Adrenal gland (tissue), 12 donors: ENCODE results near the gene RARB. TPM values are rescaled to one million over a fixed set of nuclear protein-coding genes. Genes with fewer than 3 reads are reported as not detected.

ENCODE experiments used
- DNase-seq, 7 donors: peaks; one replicate each; pipeline ENCODE4 v3.0.0-alpha.2; 2019 to 2020
- H3K27ac ChIP-seq, 5 donors: fragments of 200-600 bp; sonication (generic) in 4 of 5; 1 replicate in 3 of 5; 2 replicates in 2 of 5; pipeline versions ENCODE4 v1.5.1 to v1.8.0; 2016 to 2020; ENCODE audit warnings: mild to moderate bottlenecking in 1 of 5
- H3K27me3 ChIP-seq: fragments of 200-600 bp; 2 replicates; pipeline ENCODE4 v1.8.0; 2021
- H3K36me3 ChIP-seq, 2 donors: fragments of 200-600 bp; replicated peaks in 1 of 2; 1 replicate in 1 of 2; 2 replicates in 1 of 2; pipeline versions ENCODE4 v1.5.1 to v1.8.0; 2018 to 2022
- H3K4me1 ChIP-seq, 2 donors: fragments of 200-600 bp; replicated peaks in 1 of 2; 1 replicate in 1 of 2; 2 replicates in 1 of 2; pipeline versions ENCODE4 v1.5.1 to v1.8.0; 2018 to 2021
- H3K4me3 ChIP-seq, 4 donors: fragments of 200-600 bp; sonication (generic) in 3 of 4; one replicate each; pipeline ENCODE4 v1.5.1; 2016 to 2018
- H3K9me3 ChIP-seq, 3 donors: fragments of 200-600 bp; sonication (generic) in 1 of 3; replicated peaks in 1 of 3; 1 replicate in 2 of 3; 2 replicates in 1 of 3; pipeline versions ENCODE4 v1.5.1 to v1.8.0; 2016 to 2021
- POLR2A ChIP-seq, 2 donors: fragments of 450-650 bp; IDR thresholded peaks; one replicate each; pipeline ENCODE4 v1.6.1; 2017; ENCODE audit warnings: antibody characterized with exemption in 2 of 2, mild to moderate bottlenecking in 2 of 2, moderate library complexity in 1 of 2
- WGBS, 4 donors: extraction: QIAGEN DNeasy Blood & Tissue Kit in 2 of 4; methylation state at CpG; one replicate each; pipeline versions ENCODE4 v1.1.5 to v1.1.7; 2013 to 2017; 5-methylcytosine and 5-hydroxymethylcytosine counted together
- intact Hi-C, 2 donors: fragments of 100-400 bp; cut with DNase I; formaldehyde crosslinking; loops; one replicate each; pipeline versions ENCODE4 v1.14.1 to v1.15.0; 2022 to 2023
- polyA plus RNA-seq, 3 donors: library from polyadenylated mRNA; stranded (reverse); fragments of 200-250 nt in 2 of 3; fragments of 350-450 nt in 1 of 3; fragmentation: Illumina TruSeq in 1 of 3; extraction: RNeasy Lipid Tissue Mini Kit (QIAGEN cat#74804) in 1 of 3; gene quantifications; one replicate each; pipeline ENCODE4 v1.2.3, GENCODE V29; 2013 to 2014
- total RNA-seq, 9 donors: library from RNA; depleted of rRNA in 4 of 9; stranded (reverse); fragments of >200 nt in 4 of 9; fragments of 120-200 nt in 1 of 9; fragmentation: NEBNext Ultra II Directional in 1 of 9; extraction: Animal tissue kit (Norgen Biotek cat#: 25700) in 1 of 9; gene quantifications; one replicate each; pipeline versions ENCODE4 v1.1.0 to v1.2.4, GENCODE V29; 2013 to 2023
- TF ChIP-seq, protein P1 (sequence below), 6 experiments: fragments of 450-650 bp in 4 of 6; fragments of 200-600 bp in 2 of 6; sonication (generic) in 1 of 6; IDR thresholded peaks; 1 replicate in 5 of 6; 2 replicates in 1 of 6; pipeline versions ENCODE4 v1.5.1 to v1.8.0; 2016 to 2021; ENCODE audit warnings: antibody characterized with exemption in 6 of 6, mild to moderate bottlenecking in 2 of 6, moderate library complexity in 1 of 6
- donor health status: healthy with polysubstance abuse.
- donor health status: Bipolar disorder and iron deficiency.
- donor health status: DM: yes; HTN: yes; CAD: no.
- donor health status: DM: no; HTN: no; CAD: no.
- donor health status: DM: no; HTN: no; CAD: no.
- donor health status: DM: yes; HTN: yes; CAD: no.

RARB gene
- total and polyA plus RNA-seq, 12 donors = 1.7 to 23.3 (median 9.7) TPM

DNA sequence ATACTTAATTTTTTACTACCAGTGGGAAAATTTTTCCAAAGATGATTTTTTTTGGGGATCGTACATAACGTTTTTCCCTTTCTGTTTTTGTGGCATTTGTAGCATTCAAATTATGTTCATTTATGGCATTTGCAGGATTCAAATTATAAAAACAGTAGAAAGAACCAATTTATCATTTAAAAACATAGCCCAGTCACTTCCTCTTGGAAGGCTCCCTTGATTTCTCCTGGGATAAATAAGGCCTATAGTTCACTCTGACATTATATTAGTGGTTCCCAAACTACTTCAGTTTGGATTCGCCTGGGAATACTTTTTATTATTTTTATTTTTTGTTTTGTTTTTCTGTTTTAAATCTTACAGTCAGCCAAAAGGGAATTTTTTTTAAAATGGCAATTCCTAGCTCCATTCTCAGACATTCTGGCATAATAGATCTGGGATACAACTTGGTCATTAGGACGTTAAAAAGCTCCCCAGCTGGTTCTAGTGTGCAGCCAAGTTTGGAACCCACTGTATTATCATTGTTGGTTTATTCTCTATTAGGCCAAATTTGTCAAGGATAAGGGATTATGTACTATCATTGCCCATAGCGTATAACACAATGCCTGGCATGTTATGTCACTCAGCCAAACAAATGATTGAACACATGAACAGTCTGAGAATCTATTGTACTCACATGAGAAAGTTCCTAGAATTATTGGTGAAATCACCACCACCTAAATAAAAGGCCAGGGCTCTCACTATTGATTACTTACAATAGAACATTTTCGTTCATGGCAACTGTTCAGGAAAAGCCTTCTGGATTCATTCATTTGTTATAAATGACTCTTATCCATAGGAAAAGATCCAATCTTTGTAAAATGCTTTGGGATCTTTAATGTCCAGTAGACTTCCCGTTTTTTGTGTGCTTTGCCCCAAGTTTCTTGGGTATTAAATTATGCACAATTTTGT, 28.9 kb downstream of the RARB start:
- H3K27ac ChIP-seq = peak overlapping the region in 1 of 5 donors; percentile 20
- no peaks in the 10 kb centered on the region for H3K36me3 ChIP-seq
- H3K9me3 ChIP-seq = no peaks in the 10 kb centered on the region
- no peaks in the 10 kb centered on the region for H3K27me3 ChIP-seq
- TF ChIP-seq POLR2A (IDR thresholded peaks at IDR 0.05) = no peak
- TF ChIP-seq, protein P1, sequence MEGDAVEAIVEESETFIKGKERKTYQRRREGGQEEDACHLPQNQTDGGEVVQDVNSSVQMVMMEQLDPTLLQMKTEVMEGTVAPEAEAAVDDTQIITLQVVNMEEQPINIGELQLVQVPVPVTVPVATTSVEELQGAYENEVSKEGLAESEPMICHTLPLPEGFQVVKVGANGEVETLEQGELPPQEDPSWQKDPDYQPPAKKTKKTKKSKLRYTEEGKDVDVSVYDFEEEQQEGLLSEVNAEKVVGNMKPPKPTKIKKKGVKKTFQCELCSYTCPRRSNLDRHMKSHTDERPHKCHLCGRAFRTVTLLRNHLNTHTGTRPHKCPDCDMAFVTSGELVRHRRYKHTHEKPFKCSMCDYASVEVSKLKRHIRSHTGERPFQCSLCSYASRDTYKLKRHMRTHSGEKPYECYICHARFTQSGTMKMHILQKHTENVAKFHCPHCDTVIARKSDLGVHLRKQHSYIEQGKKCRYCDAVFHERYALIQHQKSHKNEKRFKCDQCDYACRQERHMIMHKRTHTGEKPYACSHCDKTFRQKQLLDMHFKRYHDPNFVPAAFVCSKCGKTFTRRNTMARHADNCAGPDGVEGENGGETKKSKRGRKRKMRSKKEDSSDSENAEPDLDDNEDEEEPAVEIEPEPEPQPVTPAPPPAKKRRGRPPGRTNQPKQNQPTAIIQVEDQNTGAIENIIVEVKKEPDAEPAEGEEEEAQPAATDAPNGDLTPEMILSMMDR (IDR thresholded peaks at IDR 0.05) = no peak
- intact Hi-C loops = no loop called here
- no peak overlapping the region for H3K4me3 ChIP-seq
- 69 to 79% (median 75%) methylated on average over 7 of the region's 7 CpGs for whole genome bisulfite sequencing, 4 donors
- H3K4me1 ChIP-seq = peaks cover 0 to 36% of the 10 kb centered on the region in 2 donors
- DNase-seq = no peak

DNA sequence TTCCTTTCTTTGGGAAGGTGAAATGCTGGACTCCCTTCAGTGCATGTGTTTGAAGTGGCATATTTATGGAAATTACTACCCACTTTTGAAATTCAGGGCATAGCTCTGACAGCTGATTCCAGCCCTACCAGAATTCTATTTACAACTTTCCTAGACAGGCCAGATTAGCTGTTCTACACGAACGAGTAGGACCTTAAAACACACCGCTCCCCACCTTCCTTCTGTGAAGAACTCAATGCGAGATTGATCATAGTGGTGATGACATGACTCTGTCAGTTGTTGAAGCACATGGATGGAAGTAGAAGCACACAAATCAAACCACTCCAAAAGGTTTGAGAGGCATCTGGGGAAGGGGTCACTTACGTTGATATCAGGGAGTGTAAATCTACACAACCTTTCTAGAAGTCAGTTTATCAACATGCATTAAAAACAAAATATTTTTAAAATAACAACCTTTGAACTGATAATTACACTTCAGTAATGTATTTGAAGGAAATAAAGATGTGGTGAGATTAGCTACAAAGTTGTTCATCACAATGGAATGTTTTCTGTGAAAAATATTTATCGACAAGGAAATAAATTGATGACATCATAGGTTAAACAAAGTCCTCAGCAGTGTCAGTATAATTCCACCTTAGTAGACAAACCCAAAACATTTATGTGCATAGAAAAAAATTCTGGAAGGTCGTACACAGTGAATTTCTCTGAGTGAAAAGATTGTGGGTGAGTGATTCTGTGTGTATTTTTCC, 29.8 kb downstream of the RARB start:
- WGBS, 4 donors = 63 to 73% (median 72%) methylated on average over 7 of the region's 7 CpGs
- no peak overlapping the region for H3K4me3 ChIP-seq
- peaks cover 0 to 36% of the 10 kb centered on the region in 2 donors for H3K4me1 ChIP-seq

DNA sequence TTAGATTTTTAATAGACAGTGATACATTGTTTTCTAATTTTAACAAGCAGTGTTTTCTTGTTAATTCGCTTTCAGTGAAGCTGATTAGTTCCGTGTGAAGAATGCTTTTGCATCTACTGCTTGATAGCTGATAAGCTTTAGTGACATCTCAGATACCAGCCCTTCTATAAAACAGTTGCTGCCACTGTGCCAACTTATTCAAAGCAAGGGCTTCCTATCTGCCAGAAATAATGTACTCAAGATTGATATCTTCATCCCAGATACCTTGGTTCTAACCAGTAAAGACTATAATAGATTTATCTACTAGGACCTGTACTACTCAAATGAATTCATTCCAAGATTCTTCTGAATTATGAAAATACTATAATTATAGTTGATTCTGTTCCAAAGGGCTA, 30.4 kb downstream of the RARB start:
- intact Hi-C loops = no loop called here
- Histone ChIP-seq H3K4me3 (no peak overlapping the region), H3K27me3 (no peaks in the 10 kb centered on the region), H3K27ac (no peak overlapping the region), H3K9me3 (no peaks in the 10 kb centered on the region), H3K4me1 (peaks cover 0 to 36% of the 10 kb centered on the region in 2 donors), H3K36me3 (no peaks in the 10 kb centered on the region)
- DNase-seq = no peak
- WGBS, 4 donors = 48 to 73% (median 59%) methylated on average over 2 of the region's 2 CpGs
- TF ChIP-seq, protein P1 (IDR thresholded peaks at IDR 0.05) = no peak
- TF ChIP-seq POLR2A (IDR thresholded peaks at IDR 0.05) = no peak

More for the DNA sequence above, 29.8 kb downstream of the RARB start:
- DNase-seq = no peak
- Histone ChIP-seq H3K9me3 (no peaks in the 10 kb centered on the region), H3K36me3 (no peaks in the 10 kb centered on the region), H3K27me3 (no peaks in the 10 kb centered on the region), H3K27ac (peak overlapping the region in 1 of 5 donors; percentile 36)
- TF ChIP-seq, protein P1 (IDR thresholded peaks at IDR 0.05) = no peak
- TF ChIP-seq POLR2A (IDR thresholded peaks at IDR 0.05) = no peak
- intact Hi-C loops = no loop called here

DNA sequence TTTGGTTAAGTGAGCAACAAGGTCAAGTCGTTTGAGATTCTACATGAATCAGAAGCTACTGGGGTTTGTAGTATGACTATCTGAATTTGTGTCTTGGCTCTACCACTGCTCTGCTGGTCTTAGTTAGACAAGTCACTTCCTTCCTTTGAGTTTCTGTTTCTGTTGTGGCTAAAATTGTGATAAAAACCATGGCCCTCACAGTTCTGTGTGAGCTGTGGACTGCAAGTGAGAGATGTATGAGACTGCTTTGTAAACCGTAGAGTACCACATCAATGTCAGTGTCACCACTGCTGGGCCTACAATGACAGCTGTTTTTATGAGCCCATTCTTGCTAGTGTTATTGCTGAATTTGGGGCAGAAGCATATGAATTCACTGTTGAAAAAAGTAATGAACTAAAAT, 32.7 kb downstream of the RARB start:
- Histone ChIP-seq H3K27me3 (no peaks in the 10 kb centered on the region), H3K27ac (no peak overlapping the region), H3K4me1 (peaks cover 0 to 18% of the 10 kb centered on the region in 2 donors), H3K36me3 (no peaks in the 10 kb centered on the region), H3K4me3 (no peak overlapping the region), H3K9me3 (no peaks in the 10 kb centered on the region)
- intact Hi-C loops = no loop called here
- DNase-seq = no peak
- no peak for TF ChIP-seq POLR2A (IDR thresholded peaks at IDR 0.05)
- TF ChIP-seq, protein P1 (IDR thresholded peaks at IDR 0.05) = no peak
- WGBS, 4 donors = 53 to 69% (median 63%) methylated on average over 2 of the region's 2 CpGs
